Activated naive CD4-positive, alpha-beta T cell treated with anti-CD3 and anti-CD28 coated beads for 36 hours (primary cell): ENCODE measurements around the gene TRIM63. TPM values are rescaled to one million over a fixed set of nuclear protein-coding genes. Genes with fewer than 3 reads are reported as not detected.

Experiments
- CTCF ChIA-PET: fragments of 350-600 bp; sonication (Branson Sonifier 250); formaldehyde crosslinking; loops from one replicate; lab custom pipeline; 2021; ENCODE audit warnings: antibody characterized with exemption; lab: Charles Lee
- DNase-seq: peaks from one replicate; pipeline ENCODE4 v3.0.0-alpha.2; 2020
- H3K27ac Mint-ChIP-seq: one replicate; pipeline ENCODE4 v1.8.0; 2021; ENCODE audit warnings: mild to moderate bottlenecking, mixed read lengths
- H3K27me3 Mint-ChIP-seq: one replicate; pipeline ENCODE4 v1.8.0; 2021; ENCODE audit warnings: low read depth, mixed read lengths
- H3K36me3 Mint-ChIP-seq: one replicate; pipeline ENCODE4 v1.8.0; 2021; ENCODE audit warnings: low read depth, mixed read lengths
- H3K4me1 Mint-ChIP-seq: one replicate; pipeline ENCODE4 v1.8.0; 2021; ENCODE audit warnings: low read depth, mixed read lengths
- H3K4me3 Mint-ChIP-seq: one replicate; pipeline ENCODE4 v1.8.0; 2021; ENCODE audit warnings: mild to moderate bottlenecking, moderate library complexity, mixed read lengths
- H3K9me3 Mint-ChIP-seq: one replicate; pipeline ENCODE4 v1.8.0; 2021; ENCODE audit warnings: mixed read lengths
- intact Hi-C: fragments of 100-400 bp; cut with micrococcal nuclease; formaldehyde crosslinking; loops from one replicate; pipeline ENCODE4 v1.15.1; 2023
- total RNA-seq, 2 experiments: library from RNA; stranded (reverse); gene quantifications; one replicate each; pipeline ENCODE4 v1.2.3, GENCODE V29; 2021

TRIM63 gene
- total RNA-seq, 2 experiments from 2014 or later: 0.33 to 0.40 TPM

DNA sequence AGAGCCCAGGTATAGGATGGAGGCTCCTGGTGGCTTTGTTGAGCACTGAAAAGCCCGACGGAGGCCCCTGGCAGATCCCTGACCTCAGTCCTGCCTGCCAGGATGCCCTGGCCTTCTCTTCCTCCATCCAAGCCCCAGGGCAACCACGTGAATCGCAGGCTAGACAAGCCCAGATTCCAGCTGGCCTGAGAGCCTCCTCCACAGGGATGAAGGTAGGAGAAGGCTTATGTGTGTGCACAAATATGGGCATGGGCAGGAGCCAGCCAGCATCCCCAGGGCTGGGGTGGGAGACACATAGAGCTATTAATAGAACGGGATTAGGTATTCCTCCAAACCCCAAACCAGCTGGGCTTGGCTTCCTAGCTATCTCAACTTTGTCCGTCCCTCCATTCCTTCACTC lies 49.8 kb downstream of the TRIM63 start:
- H3K36me3 Mint-ChIP-seq: no peaks in the 10 kb centered on the region
- no peaks in the 10 kb centered on the region for H3K4me1 Mint-ChIP-seq
- DNase-seq: no peak
- H3K4me3 Mint-ChIP-seq: no peak overlapping the region
- CTCF ChIA-PET: interaction anchor here (0.5 to 1.2 kb wide), 3 partner anchors 15 to 177 kb away, joined by 4 to 9 read pairs (median 4); no protein-coding TSS in a partner anchor
- intact Hi-C loops: no loop called here
- H3K9me3 Mint-ChIP-seq: no peaks in the 10 kb centered on the region
- no peak overlapping the region for H3K27ac Mint-ChIP-seq
- no peaks in the 10 kb centered on the region for H3K27me3 Mint-ChIP-seq

DNA sequence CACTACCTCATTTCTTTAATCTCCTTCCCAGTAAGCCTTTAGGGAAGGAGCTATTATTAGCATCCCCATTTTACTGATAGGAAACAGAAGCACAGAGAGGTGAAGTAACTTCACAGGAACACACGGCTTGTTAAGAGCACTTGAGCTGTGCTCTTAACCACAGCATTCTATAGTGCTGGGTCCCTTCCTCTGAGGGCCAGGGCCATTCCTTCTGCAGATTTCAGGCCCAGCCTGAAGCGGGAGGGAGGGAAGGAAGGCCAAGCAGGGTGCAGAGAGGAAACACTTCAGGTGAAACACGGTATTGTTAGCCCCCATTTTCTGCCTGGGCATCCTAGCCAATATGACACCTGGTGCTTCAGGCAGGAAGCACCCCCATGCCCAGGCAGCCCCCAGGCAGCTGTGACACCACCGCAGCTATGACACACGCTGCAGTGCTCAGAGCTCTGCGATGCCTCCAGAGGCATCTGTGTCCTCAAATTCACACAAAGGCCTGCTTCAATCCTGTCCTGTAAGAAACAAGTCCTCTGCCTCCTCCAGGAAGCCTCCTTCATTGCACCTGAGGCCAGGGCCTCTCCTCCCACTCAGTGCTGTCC lies 50.4 kb downstream of the TRIM63 start:
- no peaks in the 10 kb centered on the region for H3K36me3 Mint-ChIP-seq
- no peak overlapping the region for H3K27ac Mint-ChIP-seq
- no peaks in the 10 kb centered on the region for H3K4me1 Mint-ChIP-seq
- H3K27me3 Mint-ChIP-seq: no peaks in the 10 kb centered on the region
- peak; percentile 33 for DNase-seq
- H3K4me3 Mint-ChIP-seq: no peak overlapping the region
- CTCF ChIA-PET: interaction anchor here (1.2 kb wide), 1 partner anchor 122 kb away, joined by 9 read pairs; no protein-coding TSS in a partner anchor
- intact Hi-C loops: no loop called here
- no peaks in the 10 kb centered on the region for H3K9me3 Mint-ChIP-seq

DNA sequence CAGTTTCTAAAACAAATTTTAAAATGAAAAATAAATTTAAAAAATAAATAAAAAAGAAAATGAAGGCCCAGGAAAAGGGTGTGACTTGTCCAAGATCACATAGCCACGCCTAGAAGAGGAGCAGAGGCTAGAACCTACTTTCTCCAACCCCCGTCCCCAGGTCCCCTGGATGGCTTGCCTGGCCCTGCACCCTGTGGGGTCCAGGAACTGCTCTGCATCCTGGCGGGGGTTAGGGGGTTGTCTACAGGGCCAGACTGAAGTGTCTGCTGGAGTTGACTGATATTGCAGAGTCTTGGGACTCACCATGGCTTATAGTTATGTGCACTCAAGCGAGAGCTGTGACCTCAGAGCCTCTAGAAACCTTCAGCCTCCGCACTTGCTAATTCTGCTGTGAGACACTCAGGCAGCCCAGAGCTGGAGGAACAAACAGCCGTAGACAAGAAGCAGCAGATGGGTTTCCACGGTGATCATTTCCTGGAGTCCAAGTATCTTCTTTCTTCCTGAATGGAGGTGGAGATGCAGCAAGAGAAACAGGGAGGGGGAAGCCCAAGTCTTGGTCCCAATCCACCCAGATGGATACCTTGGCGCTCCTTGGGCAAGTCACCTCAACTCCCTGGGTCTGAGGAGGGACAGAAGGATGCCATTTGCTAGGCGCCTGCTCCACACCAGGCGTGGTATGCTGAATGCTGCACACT lies 51.0 kb downstream of the TRIM63 start:
- intact Hi-C loops: no loop called here
- H3K27ac Mint-ChIP-seq: no peak overlapping the region
- H3K27me3 Mint-ChIP-seq: no peaks in the 10 kb centered on the region
- H3K4me3 Mint-ChIP-seq: no peak overlapping the region
- no peaks in the 10 kb centered on the region for H3K4me1 Mint-ChIP-seq
- CTCF ChIA-PET: no interaction called here
- no peaks in the 10 kb centered on the region for H3K9me3 Mint-ChIP-seq
- no peaks in the 10 kb centered on the region for H3K36me3 Mint-ChIP-seq
- DNase-seq: no peak

DNA sequence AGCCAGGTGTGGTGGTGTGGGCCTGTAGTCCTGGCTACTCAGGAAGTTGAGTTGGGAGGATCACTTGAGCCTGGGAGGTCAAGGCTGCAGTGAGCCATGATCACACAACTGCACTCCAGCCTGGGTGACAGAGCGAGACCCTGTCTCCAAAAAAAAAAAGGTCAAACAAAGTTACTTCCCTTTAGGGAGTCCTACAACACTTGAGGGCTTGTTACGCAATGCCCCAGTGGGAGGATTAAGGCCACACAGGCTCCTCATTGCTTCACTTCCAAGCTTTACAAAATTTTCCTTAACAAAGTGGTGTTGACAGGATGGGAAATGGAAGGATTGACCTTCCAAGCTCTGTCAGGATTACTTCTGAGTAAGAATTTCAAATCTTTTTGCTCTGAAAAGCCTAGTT lies 52.1 kb downstream of the TRIM63 start:
- no peaks in the 10 kb centered on the region for H3K36me3 Mint-ChIP-seq
- intact Hi-C loops: no loop called here
- no peak overlapping the region for H3K4me3 Mint-ChIP-seq
- H3K27me3 Mint-ChIP-seq: no peaks in the 10 kb centered on the region
- H3K4me1 Mint-ChIP-seq: no peaks in the 10 kb centered on the region
- H3K9me3 Mint-ChIP-seq: no peaks in the 10 kb centered on the region
- CTCF ChIA-PET: no interaction called here
- no peak for DNase-seq
- no peak overlapping the region for H3K27ac Mint-ChIP-seq

DNA sequence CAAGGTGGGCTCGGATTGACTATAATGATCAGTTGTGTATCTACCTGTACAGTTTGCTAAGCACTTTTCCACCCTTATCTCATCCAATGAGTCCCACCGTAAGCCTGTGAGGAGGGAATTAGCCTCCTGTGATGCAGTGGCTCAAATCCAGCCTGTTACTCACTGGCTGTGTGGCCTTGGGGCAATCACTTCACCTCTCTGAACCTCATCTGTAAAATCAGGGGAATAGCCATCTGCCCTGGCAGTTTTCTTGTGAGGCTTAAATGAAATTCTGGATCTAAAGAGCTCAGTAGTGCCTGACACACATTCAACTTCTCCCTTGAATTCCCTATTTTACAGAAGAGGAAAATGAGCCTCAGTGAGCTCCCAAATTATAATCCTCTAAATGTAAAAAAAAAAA lies 53.3 kb downstream of the TRIM63 start:
- H3K36me3 Mint-ChIP-seq: no peaks in the 10 kb centered on the region
- CTCF ChIA-PET: no interaction called here
- no peaks in the 10 kb centered on the region for H3K27me3 Mint-ChIP-seq
- H3K4me3 Mint-ChIP-seq: no peak overlapping the region
- intact Hi-C loops: no loop called here
- no peak for DNase-seq
- H3K27ac Mint-ChIP-seq: no peak overlapping the region
- no peaks in the 10 kb centered on the region for H3K4me1 Mint-ChIP-seq
- H3K9me3 Mint-ChIP-seq: no peaks in the 10 kb centered on the region

DNA sequence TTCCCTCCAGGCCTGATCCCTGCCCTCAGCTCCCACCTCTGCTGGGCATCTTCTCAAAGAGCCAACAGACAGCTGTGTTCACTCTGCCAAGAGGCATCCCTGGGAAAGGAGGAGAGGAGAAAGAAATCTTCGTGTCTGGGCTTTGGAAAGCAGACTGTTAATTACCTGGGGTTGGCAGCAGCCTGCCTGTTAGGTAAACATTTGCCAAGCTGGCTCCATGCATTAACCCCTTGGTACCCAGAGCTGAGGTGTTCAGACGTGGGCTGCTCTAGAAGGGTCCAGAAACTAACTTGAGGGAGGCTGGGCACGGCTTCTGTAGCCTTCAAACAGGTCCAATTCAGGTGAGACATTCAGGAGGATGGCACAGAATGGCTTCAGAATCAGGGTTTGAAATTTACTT lies 54.6 kb downstream of the TRIM63 start:
- CTCF ChIA-PET: interaction anchor here (1.1 kb wide), 1 partner anchor 117 kb away, joined by 3 read pairs; no protein-coding TSS in a partner anchor
- no peaks in the 10 kb centered on the region for H3K9me3 Mint-ChIP-seq
- no peak overlapping the region for H3K4me3 Mint-ChIP-seq
- H3K4me1 Mint-ChIP-seq: no peaks in the 10 kb centered on the region
- no peak for DNase-seq
- intact Hi-C loops: no loop called here
- no peaks in the 10 kb centered on the region for H3K27me3 Mint-ChIP-seq
- H3K27ac Mint-ChIP-seq: no peak overlapping the region
- no peaks in the 10 kb centered on the region for H3K36me3 Mint-ChIP-seq

DNA sequence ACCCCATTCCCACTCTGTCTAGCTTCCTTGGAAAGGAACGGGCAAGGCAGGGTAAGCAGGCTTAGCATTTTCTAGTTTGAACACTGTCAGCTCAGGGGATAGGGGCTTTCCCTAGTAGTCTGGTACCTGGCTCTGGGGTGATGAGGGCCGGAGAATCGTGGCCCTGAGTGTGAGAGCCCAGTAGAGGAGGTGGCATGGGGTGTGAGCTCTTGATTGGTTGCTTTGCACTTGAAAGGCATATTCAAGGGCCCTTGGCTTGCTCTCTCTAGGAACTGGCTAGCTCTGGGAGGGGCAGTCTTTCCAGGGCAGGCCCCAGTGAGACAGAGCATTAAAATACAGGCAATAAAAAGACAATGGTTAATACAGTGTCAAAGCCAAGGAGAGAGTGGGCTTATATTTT lies 56.6 kb downstream of the TRIM63 start:
- H3K4me1 Mint-ChIP-seq: no peaks in the 10 kb centered on the region
- no peak overlapping the region for H3K27ac Mint-ChIP-seq
- no peaks in the 10 kb centered on the region for H3K36me3 Mint-ChIP-seq
- H3K4me3 Mint-ChIP-seq: no peak overlapping the region
- intact Hi-C loops: no loop called here
- H3K27me3 Mint-ChIP-seq: no peaks in the 10 kb centered on the region
- CTCF ChIA-PET: interaction anchor here (1.3 to 1.4 kb wide), 2 partner anchors 21 to 115 kb away, joined by 4 to 5 read pairs; no protein-coding TSS in a partner anchor
- no peaks in the 10 kb centered on the region for H3K9me3 Mint-ChIP-seq
- DNase-seq: no peak

DNA sequence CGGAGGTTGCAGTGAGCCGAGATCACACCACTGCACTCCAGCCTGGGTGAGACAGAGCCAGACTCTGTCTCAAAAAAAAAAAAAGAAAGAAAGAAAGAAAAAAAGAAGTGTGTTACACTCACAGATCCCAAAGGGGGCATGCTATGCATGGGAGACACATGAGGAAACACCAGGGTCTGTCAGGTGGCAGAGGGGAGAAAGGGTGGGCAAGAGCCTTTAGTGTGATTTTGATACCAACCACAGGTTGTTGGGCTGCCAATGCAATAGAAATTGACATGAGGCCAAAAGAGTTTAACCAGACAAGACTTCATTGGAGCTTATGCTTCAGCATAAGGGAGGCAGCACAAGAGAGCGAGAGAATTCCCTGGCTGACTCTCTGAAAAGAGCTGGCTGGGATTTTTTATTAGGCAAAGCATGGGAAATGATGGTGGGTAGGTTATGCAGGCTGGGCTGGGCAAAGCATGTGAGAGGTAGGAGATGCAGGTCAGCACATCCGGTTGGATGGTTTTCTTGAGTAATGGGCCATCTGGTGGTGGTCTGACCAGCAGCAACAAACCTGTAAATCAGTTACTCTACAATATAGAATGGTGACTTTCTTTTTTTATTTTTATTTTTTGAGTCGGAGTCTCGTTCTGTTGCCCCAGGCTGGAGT lies 57.5 kb downstream of the TRIM63 start:
- H3K27me3 Mint-ChIP-seq: no peaks in the 10 kb centered on the region
- no peak overlapping the region for H3K4me3 Mint-ChIP-seq
- no peaks in the 10 kb centered on the region for H3K36me3 Mint-ChIP-seq
- peak overlapping the region; percentile 11 for H3K27ac Mint-ChIP-seq
- H3K9me3 Mint-ChIP-seq: no peaks in the 10 kb centered on the region
- no peaks in the 10 kb centered on the region for H3K4me1 Mint-ChIP-seq
- DNase-seq: no peak
- intact Hi-C loops: no loop called here
- CTCF ChIA-PET: interaction anchor here (0.6 to 1.4 kb wide), 4 partner anchors 12 to 265 kb away, joined by 3 to 4 read pairs (median 4); partner anchors contain the start of gene EXTL1

DNA sequence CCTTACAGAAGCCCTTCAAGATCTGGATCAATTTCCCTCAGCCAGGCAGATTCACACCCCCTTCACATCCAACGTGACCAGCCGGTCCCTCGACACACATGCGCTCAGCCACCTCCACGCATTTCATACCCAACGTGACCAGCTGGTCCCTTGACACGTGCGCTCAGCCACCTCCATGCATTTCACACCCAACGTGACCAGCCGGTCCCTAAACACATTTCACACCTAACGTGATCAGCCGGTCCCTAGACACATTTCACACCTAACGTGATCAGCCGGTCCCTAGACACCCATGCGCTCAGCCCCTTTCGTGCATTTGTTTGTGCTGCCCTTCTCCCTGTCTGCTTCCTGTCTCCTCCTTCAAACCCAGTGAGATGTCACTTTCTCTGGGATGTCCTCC lies 60.7 kb downstream of the TRIM63 start:
- Mint-ChIP-seq H3K4me3 (no peak overlapping the region), H3K4me1 (no peaks in the 10 kb centered on the region), H3K9me3 (no peaks in the 10 kb centered on the region), H3K36me3 (no peaks in the 10 kb centered on the region), H3K27me3 (no peaks in the 10 kb centered on the region), H3K27ac (no peak overlapping the region)
- CTCF ChIA-PET: no interaction called here
- DNase-seq: no peak
- intact Hi-C loops: no loop called here

DNA sequence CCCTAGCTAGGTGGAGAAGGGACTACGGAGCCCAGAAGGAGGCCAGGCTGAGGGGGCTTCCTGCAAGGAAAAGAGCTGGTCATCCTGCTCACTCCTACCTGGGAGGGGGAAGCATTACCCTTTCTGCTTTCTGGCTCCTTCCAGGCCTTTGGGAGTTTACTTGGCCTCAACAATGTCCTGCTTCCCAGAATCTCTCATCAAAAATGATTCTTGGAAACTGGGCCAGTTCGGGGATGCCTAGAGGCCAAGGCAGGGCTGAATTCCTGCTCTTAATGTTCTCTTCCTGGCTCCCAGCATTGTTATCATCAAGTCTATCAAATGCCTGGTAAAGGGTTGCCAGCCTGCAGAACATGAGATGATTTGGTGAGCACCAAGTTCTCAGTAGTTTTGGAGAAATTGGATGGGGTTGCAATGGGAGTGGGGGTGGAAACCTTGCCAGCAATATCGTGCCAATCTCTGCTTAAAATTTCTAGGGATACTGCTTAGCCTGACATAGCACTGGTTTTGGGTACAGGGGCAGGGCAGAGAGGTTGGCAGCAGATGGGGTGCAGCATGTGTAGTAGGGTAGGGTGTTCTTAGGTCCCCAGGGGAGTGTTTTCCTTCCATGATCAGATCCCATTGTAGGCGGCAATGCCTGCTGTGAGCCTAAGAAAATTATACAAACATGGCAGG lies 61.9 kb downstream of the TRIM63 start:
- no peak overlapping the region for H3K4me3 Mint-ChIP-seq
- no peaks in the 10 kb centered on the region for H3K27me3 Mint-ChIP-seq
- no peaks in the 10 kb centered on the region for H3K4me1 Mint-ChIP-seq
- CTCF ChIA-PET: interaction anchor here (0.7 kb wide), 1 partner anchor 63 kb away, joined by 4 read pairs; no protein-coding TSS in a partner anchor
- no peaks in the 10 kb centered on the region for H3K36me3 Mint-ChIP-seq
- intact Hi-C loops: no loop called here
- DNase-seq: no peak
- no peaks in the 10 kb centered on the region for H3K9me3 Mint-ChIP-seq
- H3K27ac Mint-ChIP-seq: no peak overlapping the region

DNA sequence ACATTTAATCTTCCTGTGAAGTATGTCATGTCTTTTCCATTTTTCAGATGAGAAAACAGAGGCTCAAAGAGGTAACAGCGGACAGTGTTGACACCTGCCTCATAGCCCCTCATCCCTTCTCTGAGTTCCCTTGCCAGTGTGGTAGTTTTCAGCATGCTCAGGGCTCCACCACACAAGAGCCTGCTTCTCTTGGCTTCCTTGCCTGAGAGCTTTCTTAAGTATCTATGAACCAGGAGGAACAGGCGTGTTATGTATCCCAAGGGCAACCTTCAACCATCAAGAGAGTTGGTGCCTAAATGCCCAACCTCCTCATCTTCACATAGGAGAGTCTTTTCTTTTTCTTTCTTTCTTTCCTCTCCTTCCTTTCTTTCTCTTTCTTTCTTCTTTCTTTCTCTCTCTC lies 63.7 kb downstream of the TRIM63 start:
- Mint-ChIP-seq H3K27ac (no peak overlapping the region), H3K9me3 (no peaks in the 10 kb centered on the region), H3K36me3 (no peaks in the 10 kb centered on the region), H3K27me3 (no peaks in the 10 kb centered on the region), H3K4me1 (peaks cover 1% of the 10 kb centered on the region), H3K4me3 (no peak overlapping the region)
- CTCF ChIA-PET: interaction anchor here (1.2 to 11.0 kb wide), 2 partner anchors 85 to 107 kb away, joined by 11 to 154 read pairs; no protein-coding TSS in a partner anchor
- DNase-seq: no peak
- intact Hi-C loops: no loop called here

DNA sequence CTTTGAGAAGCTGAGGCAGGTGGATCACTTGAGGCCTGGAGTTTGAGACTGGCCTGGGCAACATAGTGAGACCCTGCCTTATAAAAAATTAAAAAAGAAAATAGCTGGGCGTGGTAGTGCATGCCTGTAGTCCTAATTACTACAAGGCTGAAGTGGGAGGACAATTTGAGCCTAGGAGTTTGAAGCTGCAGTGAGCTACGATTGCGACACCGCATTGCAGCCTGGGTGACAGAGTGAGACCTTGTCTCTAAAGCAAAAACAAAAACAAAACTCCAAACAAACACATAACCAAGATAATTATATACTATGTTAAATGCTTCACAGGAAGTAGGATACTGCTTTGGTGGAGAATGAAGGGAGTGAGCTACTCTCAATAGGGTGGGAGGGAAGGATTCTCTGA lies 64.2 kb downstream of the TRIM63 start:
- H3K4me1 Mint-ChIP-seq: peaks cover 6% of the 10 kb centered on the region
- CTCF ChIA-PET: interaction anchor here (1.2 to 11.0 kb wide), 2 partner anchors 85 to 107 kb away, joined by 11 to 154 read pairs; no protein-coding TSS in a partner anchor
- no peaks in the 10 kb centered on the region for H3K36me3 Mint-ChIP-seq
- no peak overlapping the region for H3K4me3 Mint-ChIP-seq
- H3K27me3 Mint-ChIP-seq: no peaks in the 10 kb centered on the region
- no peak overlapping the region for H3K27ac Mint-ChIP-seq
- DNase-seq: no peak
- intact Hi-C loops: no loop called here
- no peaks in the 10 kb centered on the region for H3K9me3 Mint-ChIP-seq
